Testis (tissue), 2 donors: ENCODE data around the gene UBXN10.

ENCODE experiments used
- CTCF ChIP-seq, 3 experiments: fragments of 450-650 bp in 2 of 3; fragments of 200-600 bp in 1 of 3; sonication (generic) in 1 of 3; IDR thresholded peaks; one replicate each; pipeline ENCODE4 v1.5.1; 2016 to 2019; ENCODE audit warnings: antibody characterized with exemption in 3 of 3, mild to moderate bottlenecking in 2 of 3, moderate library complexity in 1 of 3
- POLR2A ChIP-seq: fragments of 450-650 bp; IDR thresholded peaks from one replicate; pipeline ENCODE4 v1.6.1; 2017; ENCODE audit warnings: antibody characterized with exemption, mild to moderate bottlenecking, moderate library complexity

GRCh38 chr1:20223106-20223505, 37.2 kb downstream of the UBXN10 start:
- TF ChIP-seq POLR2A (no peak), CTCF (IDR thresholded peaks at IDR 0.05) (no peak)
